Kidney (tissue), 14 donors: ENCODE measurements around the gene CDK14. TPM values are rescaled to one million over a fixed set of nuclear protein-coding genes. Genes with fewer than 3 reads are reported as not detected.

Experiments used
- DNase-seq, 5 donors: peaks; one replicate each; pipeline ENCODE4 v3.0.0-alpha.2; 2013 to 2020
- FAIRE-seq: peaks from 2 replicates; lab custom pipeline; 2012; peaks lifted over from hg19 to GRCh38; lab: Jason Lieb, UNC
- H3K27ac ChIP-seq, 2 donors: one replicate each; pipeline ENCODE4 v1.7.0; 2013; ENCODE audit warnings: low read depth in 2 of 2, low read length in 2 of 2, inconsistent platforms in 1 of 2
- H3K27me3 ChIP-seq: one replicate; pipeline ENCODE4 v1.7.1; 2013; ENCODE audit warnings: low read length, inconsistent platforms; ENCODE audit not compliant: control insufficient read depth, insufficient read depth
- H3K36me3 ChIP-seq, 3 donors: one replicate each; pipeline versions ENCODE4 v1.7.0 to v1.7.1; 2013; ENCODE audit warnings: low read length in 3 of 3, control low read depth in 1 of 3, inconsistent platforms in 1 of 3; ENCODE audit not compliant: insufficient read depth in 3 of 3, control insufficient read depth in 2 of 3
- H3K4me1 ChIP-seq, 3 donors: one replicate each; pipeline versions ENCODE4 v1.7.0 to v1.7.1; 2013; ENCODE audit warnings: low read length in 3 of 3, inconsistent platforms in 1 of 3, low read depth in 1 of 3; ENCODE audit not compliant: control insufficient read depth in 2 of 3, insufficient read depth in 2 of 3
- H3K4me3 ChIP-seq, 3 donors: one replicate each; pipeline versions ENCODE4 v1.7.0 to v1.8.1; 2013; ENCODE audit warnings: low read length in 3 of 3, control low read depth in 1 of 3, inconsistent platforms in 1 of 3
- H3K9ac ChIP-seq, 3 donors: one replicate each; pipeline versions ENCODE4 v1.7.0 to v1.7.1; 2013; ENCODE audit warnings: low read length in 3 of 3, control low read depth in 1 of 3, inconsistent platforms in 1 of 3
- H3K9me3 ChIP-seq, 3 donors: one replicate each; pipeline versions ENCODE4 v1.7.0 to v1.7.1; 2013; ENCODE audit warnings: low read length in 3 of 3, control low read depth in 1 of 3, inconsistent platforms in 1 of 3; ENCODE audit not compliant: control insufficient read depth in 2 of 3, insufficient read depth in 1 of 3
- intact Hi-C: fragments of 100-400 bp; cut with DNase I; formaldehyde crosslinking; loops from one replicate; pipeline ENCODE4 v1.11.1; 2022
- polyA plus RNA-seq: library from polyadenylated mRNA; stranded (reverse); fragments of 350-450 nt; fragmentation: Illumina TruSeq; extraction: RNeasy Lipid Tissue Mini Kit (QIAGEN cat#74804); gene quantifications from one replicate; pipeline ENCODE4 v1.2.3, GENCODE V29; 2014; ENCODE audit warnings: low read depth, low replicate concordance; ENCODE audit not compliant: insufficient read depth
- total RNA-seq: library from RNA; stranded (reverse); fragmentation: NEBNext Ultra II Directional; extraction: Animal tissue kit (Norgen Biotek cat#: 25700); gene quantifications from one replicate; pipeline ENCODE4 v1.2.1, GENCODE V29; 2021
- TF ChIP-seq, protein P1 (sequence below): IDR thresholded peaks from 3 replicates; pipeline ENCODE4 v1.5.1; 2012; ENCODE audit warnings: mild to moderate bottlenecking, moderate library complexity, borderline replicate concordance; ENCODE audit not compliant: insufficient read depth; ENCODE audit errors: extremely low read depth
- donor health status: control.
- donor health status: control.
- donor health status: control.
- donor health status: control.
- donor health status: control.
- donor health status: DM: yes; HTN: yes; CAD: no.
- donor health status: Normal renal cell carcinoma (clear cell type).

The CDK14 gene
- total and polyA plus RNA-seq, 2 donors from 2014 or later = 11.9 to 33.9 TPM

DNA sequence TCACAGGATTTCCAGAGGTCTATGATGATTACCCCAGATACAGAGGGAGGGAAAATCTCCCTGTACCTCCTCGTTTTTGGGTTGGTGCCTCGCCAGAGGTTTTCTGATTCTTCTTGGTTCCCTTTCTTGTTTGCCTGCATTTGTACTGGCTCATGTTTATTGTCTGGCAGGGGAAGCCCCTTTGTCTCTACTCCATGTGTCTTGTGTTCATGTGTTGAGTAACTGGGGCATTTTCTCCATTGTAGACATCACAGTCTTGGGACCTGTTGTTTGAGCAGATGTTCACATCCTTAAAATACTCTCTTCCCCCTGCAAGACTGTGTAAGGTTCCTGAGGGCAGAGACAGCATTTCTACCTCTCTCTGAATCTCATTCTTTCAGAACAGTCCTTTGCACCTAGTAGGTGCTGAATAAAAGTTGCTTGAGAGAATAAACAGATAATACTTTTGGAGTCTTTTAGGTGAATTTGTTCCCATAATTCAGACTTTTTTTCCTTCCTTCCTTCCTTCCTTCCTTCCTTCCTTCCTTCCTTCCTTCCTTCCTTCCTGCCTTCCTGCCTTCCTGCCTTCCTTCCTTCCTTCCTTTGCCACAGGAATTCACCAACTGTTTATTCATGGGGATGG lies 25.1 kb downstream of the CDK14 start:
- Histone ChIP-seq H3K27ac (no peak overlapping the region), H3K9ac (no peak overlapping the region), H3K36me3 (no peaks in the 10 kb centered on the region), H3K9me3 (no peaks in the 10 kb centered on the region), H3K27me3 (no peaks in the 10 kb centered on the region), H3K4me3 (no peak overlapping the region), H3K4me1 (peaks cover 3 to 20% (median 4%) of the 10 kb centered on the region in 3 donors)
- TF ChIP-seq, protein P1, sequence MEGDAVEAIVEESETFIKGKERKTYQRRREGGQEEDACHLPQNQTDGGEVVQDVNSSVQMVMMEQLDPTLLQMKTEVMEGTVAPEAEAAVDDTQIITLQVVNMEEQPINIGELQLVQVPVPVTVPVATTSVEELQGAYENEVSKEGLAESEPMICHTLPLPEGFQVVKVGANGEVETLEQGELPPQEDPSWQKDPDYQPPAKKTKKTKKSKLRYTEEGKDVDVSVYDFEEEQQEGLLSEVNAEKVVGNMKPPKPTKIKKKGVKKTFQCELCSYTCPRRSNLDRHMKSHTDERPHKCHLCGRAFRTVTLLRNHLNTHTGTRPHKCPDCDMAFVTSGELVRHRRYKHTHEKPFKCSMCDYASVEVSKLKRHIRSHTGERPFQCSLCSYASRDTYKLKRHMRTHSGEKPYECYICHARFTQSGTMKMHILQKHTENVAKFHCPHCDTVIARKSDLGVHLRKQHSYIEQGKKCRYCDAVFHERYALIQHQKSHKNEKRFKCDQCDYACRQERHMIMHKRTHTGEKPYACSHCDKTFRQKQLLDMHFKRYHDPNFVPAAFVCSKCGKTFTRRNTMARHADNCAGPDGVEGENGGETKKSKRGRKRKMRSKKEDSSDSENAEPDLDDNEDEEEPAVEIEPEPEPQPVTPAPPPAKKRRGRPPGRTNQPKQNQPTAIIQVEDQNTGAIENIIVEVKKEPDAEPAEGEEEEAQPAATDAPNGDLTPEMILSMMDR = no peak
- DNase-seq (no peak), FAIRE-seq (no peak)
- intact Hi-C loops = no loop called here

DNA sequence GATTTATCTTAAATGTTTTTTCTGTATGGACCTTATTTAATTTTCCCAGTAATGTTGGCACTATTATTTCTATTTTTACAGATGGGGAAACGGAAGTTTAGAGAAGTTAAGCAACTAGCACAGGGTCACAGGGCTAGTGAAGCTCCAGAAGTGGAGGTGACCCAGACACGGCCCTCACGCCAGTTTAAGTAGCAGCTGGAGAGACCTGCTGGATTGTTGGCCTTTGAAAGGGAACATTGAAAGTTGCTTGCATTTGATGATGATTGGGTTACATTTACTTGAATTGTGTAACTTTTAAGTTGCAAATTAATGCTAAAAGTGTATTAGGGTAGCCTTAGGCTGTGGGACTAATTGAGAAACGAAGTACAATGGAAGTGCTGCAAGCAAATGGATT lies 25.6 kb downstream of the CDK14 start:
- DNase-seq (no peak), FAIRE-seq (no peak)
- TF ChIP-seq, protein P1 = no peak
- Histone ChIP-seq H3K4me3 (no peak overlapping the region), H3K9ac (no peak overlapping the region), H3K27me3 (no peaks in the 10 kb centered on the region), H3K9me3 (no peaks in the 10 kb centered on the region), H3K36me3 (no peaks in the 10 kb centered on the region), H3K4me1 (peaks cover 3 to 20% (median 4%) of the 10 kb centered on the region in 3 donors), H3K27ac (no peak overlapping the region)
- intact Hi-C loops = no loop called here

DNA sequence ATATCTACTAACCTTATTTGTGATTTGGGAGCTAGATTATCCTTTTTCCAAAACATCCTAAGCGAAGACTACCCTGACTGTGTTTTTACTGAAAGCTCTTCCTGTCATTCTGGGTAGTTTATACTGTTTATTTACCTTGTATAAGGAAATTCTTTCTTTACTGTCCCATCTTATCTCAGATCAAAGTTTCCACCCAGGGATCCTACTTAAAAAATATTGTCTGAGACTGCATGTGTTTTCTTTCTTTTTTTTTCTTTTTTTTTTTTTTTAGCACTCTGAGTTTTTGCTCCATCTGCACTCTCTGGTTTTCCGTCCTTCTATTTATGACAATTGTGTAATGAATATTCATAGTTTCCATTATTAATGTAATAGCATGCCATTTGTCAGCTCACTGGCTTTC lies 26.5 kb downstream of the CDK14 start:
- TF ChIP-seq, protein P1 = no peak
- Histone ChIP-seq H3K4me1 (peaks cover 3 to 20% (median 4%) of the 10 kb centered on the region in 3 donors), H3K9me3 (no peaks in the 10 kb centered on the region), H3K27ac (no peak overlapping the region), H3K36me3 (no peaks in the 10 kb centered on the region), H3K4me3 (no peak overlapping the region), H3K27me3 (no peaks in the 10 kb centered on the region), H3K9ac (no peak overlapping the region)
- DNase-seq (no peak), FAIRE-seq (no peak)
- intact Hi-C loops = no loop called here
